ENCODE results near the gene CD8B. TPM values are rescaled to one million over a fixed set of nuclear protein-coding genes. Genes with fewer than 3 reads are reported as not detected.

Gene CD8B
- total RNA-seq, 1 experiment from 2014 or later = 0.24 TPM

GRCh38 chr2:86789687-86790133, 72.0 kb downstream of the CD8B start:
- Histone ChIP-seq H2BK12ac (ENCODE audit: insufficient read length, low read depth, low read length) (no peak overlapping the region), H3K9me3 (ENCODE audit: control insufficient read depth, low read depth, low read length) (no peaks in the 10 kb centered on the region), H3T11ph (ENCODE audit: low read length) (no peak overlapping the region), H3K18ac (ENCODE audit: insufficient read length, low read depth, low read length) (no peak overlapping the region), H4K5ac (ENCODE audit: insufficient read length, low read depth, low read length) (no peak overlapping the region), H4K20me1 (ENCODE audit: control insufficient read depth, insufficient read depth, insufficient read length) (no peaks in the 10 kb centered on the region), H3K23me2 (ENCODE audit: insufficient read length, low read depth, low read length, poor library complexity, severe bottlenecking) (peaks cover 5% of the 10 kb centered on the region), H3K9ac (ENCODE audit: extremely low read depth, insufficient read length, low read length) (no peak overlapping the region), H3K4me2 (ENCODE audit: insufficient read depth, insufficient read length, low read length) (peak overlapping the region; percentile 65), H3K4me1 (ENCODE audit: insufficient read depth, low read length) (no peaks in the 10 kb centered on the region), H4K91ac (ENCODE audit: insufficient read length, low read depth, low read length) (no peak overlapping the region), H3K27ac (ENCODE audit: insufficient read length, low read depth, low read length) (no peak overlapping the region), H4K8ac (replicated peaks; ENCODE audit: insufficient read length, low read depth, low read length) (no peak overlapping the region), H3K56ac (ENCODE audit: insufficient read length, low read depth, low read length) (no peak overlapping the region), H3K14ac (ENCODE audit: insufficient read depth, low read length) (no peak overlapping the region), H3K27me3 (ENCODE audit: insufficient read depth, low read length) (peaks cover 45% of the 10 kb centered on the region; the same call in 1 of the 2 replicates), H2BK15ac (ENCODE audit: low read depth, low read length) (no peak overlapping the region), H3K79me2 (ENCODE audit: insufficient read depth, low read length) (no peaks in the 10 kb centered on the region), H3K79me1 (ENCODE audit: insufficient read depth, low read depth, low read length, poor library complexity, severe bottlenecking) (no peaks in the 10 kb centered on the region), H2BK20ac (ENCODE audit: low read depth, low read length, poor library complexity, severe bottlenecking) (no peak overlapping the region), H2BK120ac (ENCODE audit: low read depth, low read length, poor library complexity, severe bottlenecking) (no peak overlapping the region), H3K4ac (ENCODE audit: low read depth, low read length) (no peak overlapping the region), H3K23ac (ENCODE audit: insufficient read length, low read depth, low read length) (no peak overlapping the region), H2AFZ (ENCODE audit: low read length) (no peak overlapping the region), H2BK5ac (ENCODE audit: insufficient read length, low read length) (no peak overlapping the region), H2AK5ac (ENCODE audit: insufficient read length, low read length) (no peak overlapping the region)
- WGBS (ENCODE audit: extremely low coverage, insufficient read length, low lambda C conversion rate) = no CpG with 5 or more reads among the region's 40 CpGs
- Mint-ChIP-seq H3K4me1 (peaks cover 9 to 24% of the 10 kb centered on the region in 2 experiments), H3K27me3 (ENCODE audit: low read depth) (peaks cover 96% of the 10 kb centered on the region), H3K4me3 (peak overlapping the region; percentile 39 to 75), H3K36me3 (ENCODE audit: insufficient read depth in 1 of 3, low read depth in 3 of 3) (no peaks in the 10 kb centered on the region), H3K9me3 (peaks cover 3 to 4% of the 10 kb centered on the region in 2 experiments; a peak in 2 of 5 replicates), H3K27ac (no peak overlapping the region)
- no peak for DNase-seq
- TF ChIP-seq CTCF (conservative IDR thresholded peaks at IDR 0.05) = no peak
